ENCODE results near the gene C11orf68.
A peak's percentile ranks its signal among the peaks of the same experiment; 100 is the strongest.

C11orf68 gene

DNA sequence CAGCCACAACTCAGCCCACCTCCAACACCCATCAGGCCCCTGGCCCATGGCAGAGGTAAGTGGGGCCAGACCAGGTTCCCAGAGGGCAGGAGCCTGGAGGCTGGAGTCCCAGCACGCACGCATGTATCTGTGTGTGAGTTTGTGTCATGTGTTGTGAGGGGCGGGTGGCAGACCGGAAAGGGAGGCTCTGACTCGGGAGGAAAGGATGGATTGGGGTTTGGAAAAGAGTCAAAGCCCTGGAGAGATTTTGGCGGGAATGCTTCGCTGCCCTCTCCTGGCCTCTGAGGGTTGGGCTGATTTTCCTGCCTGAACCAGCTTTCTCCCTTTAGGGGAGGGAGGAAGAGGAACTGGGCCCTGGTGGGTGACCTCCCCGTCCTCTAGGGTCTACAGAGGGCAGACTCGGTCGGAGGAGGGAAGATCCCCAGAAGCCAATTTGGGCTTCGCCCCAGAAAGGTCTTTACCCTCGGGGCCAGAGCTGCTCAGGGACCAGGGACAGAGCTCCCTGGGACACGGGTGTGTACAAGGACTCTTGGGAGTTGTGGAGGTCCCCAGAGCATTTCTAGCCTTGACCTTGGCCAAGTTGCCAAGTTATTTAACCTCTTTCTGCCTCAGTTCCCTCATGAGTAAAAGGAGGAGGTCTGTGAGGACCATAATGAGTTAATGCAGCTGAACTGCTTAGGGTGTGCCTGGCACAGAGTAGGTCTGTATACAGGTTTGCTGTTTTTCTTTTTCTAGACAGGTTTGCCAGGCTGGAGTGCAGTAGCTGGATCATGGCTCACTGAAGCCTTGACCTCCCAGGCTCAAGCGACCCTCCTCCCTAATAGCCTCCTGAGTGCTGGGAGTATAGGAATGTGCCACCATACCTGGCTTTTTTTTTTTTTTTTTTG lies 6.9 kb downstream of the C11orf68 start:
- no peak for DNase-seq

DNA sequence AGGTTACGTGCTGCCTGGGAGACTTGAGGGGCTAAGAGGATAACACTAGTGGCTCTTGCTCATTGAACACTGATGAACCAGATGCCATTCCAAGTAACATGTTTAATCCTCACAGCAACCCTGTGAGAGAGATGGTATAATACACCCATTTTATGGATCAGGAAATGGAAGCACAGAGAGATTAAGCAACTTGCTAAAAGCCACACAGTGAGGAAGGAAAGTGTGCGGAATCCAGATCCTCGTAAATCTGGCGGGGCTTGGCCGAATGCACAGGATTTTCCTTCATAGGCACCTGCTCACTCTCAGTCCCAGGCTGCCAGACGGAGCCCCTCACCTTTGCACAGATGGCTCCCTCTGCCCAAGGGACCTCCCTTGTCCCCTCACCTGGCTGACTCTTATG lies 11.0 kb downstream of the C11orf68 start:
- no peak for DNase-seq

DNA sequence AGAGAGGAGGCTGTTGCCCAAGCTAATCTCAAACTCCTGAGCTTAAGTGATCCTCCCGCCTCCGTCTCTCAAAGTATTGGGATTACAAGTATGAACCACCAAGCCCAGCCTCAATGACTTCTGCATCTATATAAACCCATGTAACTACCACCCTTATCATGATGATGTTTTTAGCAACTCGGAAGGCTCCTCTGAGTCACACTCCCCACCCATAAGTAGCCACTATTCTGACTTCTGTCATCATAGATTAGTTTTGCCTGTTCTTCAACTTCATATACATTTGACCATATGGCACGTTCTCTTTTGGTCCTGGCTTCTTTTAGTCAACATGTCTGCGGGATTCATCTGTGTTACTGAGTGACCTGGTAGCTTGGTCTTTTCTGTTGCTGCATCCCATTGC lies 12.3 kb downstream of the C11orf68 start:
- DNase-seq: no peak

DNA sequence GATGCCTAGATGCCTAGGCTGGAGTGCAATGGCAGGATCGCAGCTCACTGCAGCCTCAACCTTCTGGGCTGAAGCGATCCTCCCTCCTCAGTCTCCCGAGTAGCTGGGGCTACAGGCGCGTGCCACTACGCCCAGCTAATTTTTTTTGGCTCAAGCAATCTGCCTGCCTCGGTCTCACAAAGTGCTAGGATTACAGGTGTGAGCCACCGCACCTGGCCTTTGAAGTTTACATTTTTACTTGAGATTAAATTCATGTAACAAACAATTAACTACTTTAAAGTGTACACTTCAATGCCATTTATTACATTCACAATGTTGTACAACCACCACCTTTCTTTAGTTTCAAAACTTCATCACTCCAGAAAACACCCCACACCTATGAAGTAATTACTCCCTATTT lies 15.1 kb downstream of the C11orf68 start:
- DNase-seq: no peak

DNA sequence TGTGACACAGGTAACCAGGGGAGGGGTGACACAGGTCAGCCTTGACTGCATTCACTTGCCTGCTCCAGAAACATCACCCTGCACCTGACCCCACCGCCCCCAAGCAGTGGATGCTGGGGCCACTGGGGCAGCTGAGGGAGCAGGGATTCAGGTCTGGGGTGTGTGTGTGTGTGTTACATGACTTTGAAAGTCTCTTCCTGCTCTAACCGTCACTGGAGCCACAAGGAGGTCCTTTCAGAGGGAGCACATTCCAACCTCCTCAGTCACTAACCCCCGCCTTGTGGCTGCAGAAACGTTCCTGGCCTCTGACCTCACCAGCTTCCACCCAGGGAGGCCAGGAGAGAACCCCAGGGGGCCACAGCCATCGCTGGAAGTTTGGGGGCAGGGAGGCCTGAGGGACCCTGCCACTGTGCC lies 15.8 kb downstream of the C11orf68 start:
- no peak for DNase-seq

DNA sequence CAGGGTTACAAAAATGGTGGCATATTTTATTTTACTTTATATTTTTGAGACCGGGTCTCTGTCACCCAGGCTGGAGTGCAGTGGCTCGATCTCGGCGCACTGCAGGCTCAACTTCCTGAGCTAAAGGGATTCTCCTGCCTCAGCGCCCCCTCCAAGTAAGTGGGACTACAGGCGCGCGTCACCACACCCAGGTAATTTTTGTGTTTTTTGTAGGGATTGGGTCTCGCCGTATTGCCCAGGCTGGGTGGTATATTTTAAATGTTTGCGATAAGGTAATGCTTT lies 18.0 kb downstream of the C11orf68 start:
- no peak for DNase-seq

DNA sequence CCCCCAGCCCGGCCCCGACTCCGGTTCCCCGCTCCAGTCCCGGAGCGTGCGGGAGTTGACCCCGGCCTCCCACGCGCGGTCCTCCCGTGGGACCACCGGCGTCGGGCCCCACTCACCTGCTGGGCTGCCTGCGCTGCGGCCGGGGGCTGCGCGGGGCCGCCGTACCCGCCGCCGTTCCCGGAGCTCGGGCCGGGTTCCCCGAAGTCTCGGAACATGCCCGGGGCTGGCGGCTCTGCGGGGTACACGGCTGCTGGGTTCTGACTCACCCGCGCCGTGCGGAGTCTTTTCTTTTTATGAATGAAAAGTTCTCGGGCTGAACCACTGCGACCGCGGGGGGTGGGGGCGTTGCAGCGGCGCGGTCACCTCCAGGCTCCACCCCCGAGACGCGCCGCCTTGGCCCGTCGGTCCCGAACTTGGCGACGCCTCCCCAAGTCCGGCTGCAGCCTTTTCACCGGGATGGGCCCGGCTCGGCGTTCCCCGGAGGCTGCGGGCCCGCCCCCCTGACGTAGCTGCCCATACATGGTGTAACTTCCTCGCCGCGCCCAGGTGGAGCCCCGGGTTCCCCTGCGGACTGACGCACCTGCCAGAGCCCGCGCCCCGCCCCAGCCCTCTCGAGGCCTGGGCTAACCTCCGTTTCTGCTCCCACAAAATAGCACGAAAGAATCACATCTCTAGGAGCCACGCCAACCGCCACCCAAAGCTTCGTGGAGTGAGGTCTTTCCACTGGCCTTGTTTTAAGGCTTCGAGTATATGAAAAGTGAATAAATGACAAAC lies 18.6 kb downstream of the C11orf68 start, which contains the start of gene FOSL1:
TSS of gene FOSL1 (minus strand) at position 264 of the 774 bp plus-strand sequence. CDS start at position 215, 49 bp downstream.
- peak; percentile 83 to 94 (median 88) for DNase-seq

DNA sequence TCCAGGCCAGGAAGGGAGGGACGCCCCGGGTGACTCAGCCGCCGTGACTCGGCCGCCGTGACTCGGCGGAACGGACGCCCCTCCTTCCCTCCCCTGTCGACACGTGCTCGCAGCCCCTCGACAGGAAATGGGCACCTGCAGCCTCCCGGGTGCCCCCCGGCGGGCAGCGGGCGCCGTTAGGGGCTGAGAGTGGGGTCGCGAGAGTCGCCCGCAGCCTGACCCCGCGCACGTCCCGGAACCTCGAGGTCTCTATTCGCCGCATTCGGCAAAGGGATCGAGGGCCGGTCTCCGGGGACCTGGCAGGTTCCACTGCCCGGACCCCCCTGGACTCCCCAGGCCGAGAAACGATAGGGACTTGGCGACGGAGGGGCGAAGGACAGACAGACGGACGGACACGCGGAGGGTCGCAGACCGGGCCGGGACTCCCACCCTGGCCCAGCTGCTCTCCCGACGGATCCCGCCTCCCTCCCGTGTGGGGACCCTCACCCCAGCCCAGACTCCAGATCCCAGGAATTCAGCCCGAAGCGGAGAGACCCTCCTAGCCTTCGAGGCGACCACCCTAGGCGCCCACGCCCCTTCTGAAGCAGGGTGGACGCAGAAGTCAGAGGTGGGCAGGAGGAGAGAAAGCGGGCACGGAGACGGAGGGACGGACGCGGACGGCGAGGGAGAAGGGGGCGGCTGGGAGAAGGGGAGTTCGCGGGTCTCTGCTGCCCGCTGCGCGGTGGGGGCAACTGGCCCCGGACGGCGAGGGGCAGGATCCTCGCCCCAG lies 19.3 kb downstream of the C11orf68 start:
- peak in 4 of 6 experiments; percentile 7 to 35 (median 24) for DNase-seq

DNA sequence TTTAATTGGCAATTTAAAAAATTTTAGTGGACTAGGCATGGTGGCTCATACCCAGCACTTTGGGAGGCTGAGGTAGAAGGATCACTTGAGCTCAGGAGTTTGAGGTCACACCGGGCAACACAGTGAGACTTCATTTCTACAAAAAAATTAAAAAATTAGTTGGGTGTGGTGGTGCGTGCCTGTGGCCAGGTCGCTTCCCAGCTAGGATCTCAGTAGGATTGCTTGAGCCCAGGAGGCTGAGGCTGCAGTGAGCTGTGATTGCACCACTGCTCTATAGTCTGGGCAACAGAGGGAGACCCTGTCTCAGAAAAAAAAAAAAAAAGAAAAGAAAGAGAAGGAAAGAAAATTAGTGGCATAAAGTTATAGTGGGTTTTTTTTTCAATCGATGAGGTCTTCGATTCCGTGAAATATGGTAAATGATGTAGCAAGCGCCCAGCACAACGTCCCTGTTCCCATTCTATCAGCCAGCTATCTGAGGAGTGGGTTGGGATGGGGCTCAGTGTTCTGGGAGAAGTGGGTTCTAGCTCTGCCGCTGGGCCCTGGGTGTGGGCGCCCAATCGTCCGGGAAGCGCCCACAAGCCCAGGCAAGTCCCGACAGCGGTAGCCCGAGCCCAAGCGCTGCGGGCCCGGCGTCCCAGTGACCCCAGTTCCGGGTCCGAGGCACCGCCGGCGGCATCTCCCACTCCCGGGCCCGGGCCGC lies 20.1 kb downstream of the C11orf68 start:
- DNase-seq: no peak

DNA sequence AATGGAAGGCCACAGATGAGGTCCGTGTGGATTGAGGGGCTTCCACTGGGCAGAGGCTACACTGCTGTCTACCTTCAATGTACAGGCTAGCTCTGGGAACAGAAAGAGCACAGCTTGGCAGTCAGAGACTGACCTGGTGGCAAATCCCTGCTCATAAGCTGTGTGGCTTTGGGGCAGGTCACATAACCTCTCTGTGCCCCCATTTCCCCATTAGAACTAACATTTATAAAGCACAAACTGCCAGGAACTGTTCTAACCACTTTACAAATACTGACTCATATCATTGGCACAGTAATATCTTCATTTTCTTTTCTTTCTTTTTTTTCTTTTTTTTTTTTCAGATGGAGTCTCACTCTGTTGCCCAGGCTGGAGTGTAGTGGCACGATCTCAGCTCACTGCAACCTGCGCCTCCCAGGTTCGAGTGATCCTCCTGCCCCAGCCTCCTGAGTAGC lies 21.8 kb downstream of the C11orf68 start:
- no peak for DNase-seq

DNA sequence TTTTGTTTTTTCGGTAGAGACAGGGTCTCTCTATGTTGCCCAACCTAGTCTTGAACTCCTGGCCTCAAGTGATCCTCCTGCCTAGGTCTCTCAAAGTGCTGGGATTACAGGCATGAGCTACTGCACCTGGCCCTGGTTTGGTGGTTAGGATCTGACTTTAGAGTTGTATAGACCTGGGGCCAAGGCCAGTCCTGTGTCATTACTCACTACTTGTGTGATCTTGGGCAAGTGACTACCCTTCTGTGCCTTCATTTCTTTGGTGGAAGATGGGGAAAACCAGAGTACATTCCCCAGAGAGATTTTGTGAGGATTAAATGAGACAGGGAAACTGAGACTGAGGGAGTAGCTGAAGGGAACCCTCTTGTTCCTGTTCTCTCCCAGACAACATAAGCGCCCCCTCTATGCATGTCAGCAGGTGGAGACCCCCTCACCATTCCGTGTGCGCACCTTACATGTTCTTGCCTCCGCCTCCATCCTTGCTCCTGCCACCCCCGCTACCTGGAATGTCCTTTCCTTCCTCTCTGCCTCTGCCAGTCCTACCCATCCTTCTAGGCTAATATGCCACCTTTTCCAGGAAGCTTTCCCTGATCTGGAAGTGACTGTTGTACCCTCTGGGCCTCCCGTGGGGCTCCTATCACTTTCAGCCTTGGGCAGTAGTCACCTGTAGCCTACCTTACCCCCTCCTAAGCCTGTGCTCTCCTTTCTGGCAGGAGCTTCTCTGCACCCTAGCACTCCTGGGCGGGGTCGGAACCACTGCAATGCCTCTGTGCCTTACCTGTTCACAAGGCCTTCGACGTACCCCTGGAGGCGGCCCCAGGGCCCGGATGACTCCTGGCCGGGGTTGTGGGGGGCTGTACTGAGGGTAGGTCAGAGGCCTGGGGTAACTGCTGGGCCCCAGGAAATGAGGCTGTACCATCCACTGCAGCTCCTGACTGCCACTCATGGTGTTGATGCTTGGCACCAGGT lies 22.5 kb downstream of the C11orf68 start:
- no peak for DNase-seq

DNA sequence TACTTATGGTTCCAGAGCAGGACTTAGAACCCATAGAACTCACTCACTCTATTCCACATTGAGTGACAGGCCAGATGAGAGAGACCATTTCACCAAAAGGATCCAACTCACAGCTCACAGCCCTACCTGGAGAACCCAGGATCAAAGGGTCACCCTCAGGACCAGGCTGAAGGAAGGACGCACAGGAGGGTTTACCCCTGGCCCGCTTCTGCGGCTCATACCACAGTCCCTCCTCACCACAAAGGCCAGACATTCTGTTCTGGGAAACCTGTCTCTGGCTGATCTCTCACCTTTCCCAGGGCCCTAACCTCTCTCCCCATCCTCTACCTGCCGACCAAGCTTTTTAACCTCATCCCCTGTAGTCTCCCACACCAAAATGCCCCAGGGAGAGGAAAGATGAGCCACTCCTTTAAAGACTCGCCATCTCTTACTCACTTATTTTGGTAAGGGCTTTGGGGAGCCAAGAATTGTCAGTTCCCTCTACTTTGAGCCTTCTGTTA lies 23.3 kb downstream of the C11orf68 start:
- no peak for DNase-seq

DNA sequence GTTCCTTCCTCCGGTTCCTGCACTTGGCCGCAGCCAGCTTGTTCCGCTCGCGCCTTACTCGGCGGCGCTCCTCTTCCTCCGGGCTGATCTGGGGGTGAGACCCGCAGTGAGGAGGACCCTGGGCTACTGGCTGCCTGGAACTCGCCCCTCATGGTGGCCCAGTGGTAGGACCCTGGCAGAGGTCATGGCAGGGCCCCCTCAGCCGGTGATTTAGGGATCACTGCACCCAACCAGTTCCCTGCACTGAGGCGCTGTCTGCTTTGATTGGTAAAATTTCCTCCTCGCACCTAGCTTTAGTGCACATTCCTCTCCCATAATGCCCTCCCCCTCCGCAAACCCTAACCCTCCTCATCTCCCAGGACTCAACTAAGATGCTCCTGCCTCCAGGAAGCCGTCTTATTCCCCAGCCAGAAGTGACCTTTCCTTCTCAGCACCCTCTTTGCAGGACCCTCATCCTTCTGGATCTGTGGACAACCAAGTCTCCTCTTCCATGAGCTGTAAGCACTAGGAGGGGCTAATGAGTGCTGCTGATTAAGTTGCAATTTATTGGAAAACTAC lies 24.7 kb downstream of the C11orf68 start:
- peak in 3 of 6 experiments; percentile 14 to 23 (median 14) for DNase-seq

DNA sequence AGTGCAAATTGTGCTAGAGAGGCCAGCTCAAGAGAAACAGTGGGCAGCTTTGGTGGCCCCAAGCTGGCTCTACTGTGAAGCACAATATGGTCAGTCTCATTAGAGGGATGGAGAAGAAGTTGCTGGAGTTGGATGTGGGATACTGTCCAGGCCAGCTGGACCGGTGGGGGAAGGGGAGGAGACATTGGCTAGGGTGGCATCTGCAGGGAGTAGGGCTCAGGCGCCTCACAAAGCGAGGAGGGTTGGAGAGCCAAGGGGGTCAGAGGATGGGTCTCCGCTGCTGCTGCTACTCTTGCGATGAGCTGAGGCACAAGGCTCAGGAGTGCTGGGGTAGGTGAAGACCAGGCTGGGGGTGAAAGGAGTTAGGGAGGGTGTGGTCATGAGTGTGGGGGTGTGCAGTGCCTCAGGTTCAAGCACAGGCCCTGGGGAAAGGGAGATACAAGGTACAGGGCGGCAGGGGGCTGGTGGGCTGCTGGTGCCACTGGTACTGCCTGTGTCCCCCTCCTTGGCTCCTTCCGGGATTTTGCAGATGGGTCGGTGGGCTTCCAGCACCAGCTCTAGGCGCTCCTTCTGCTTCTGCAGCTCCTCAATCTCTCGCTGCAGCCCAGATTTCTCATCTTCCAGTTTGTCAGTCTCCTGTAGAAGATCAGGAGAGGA lies 26.1 kb downstream of the C11orf68 start:
- no peak for DNase-seq

DNA sequence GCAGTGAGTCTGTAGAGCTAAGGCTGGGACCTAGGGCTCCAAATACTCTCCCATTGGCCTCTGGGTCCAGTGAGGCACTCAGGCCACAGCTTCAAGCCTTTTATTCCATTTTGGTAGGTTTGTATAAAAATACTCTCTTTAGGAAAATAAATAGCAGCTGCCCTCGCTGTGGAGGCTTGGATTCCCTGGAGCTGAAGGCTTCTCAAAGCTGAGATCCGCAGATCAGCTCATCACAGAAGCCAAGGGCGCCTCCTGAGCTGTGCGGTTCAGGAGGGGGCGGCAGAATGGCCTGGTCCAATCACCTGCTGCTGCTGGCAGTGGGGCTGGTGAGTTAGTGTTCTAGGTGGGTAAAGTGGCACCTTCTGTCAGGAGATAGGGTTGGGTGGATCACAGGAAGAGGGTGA lies 26.7 kb downstream of the C11orf68 start:
- peak in 2 of 6 experiments; percentile 10 to 21 for DNase-seq

DNA sequence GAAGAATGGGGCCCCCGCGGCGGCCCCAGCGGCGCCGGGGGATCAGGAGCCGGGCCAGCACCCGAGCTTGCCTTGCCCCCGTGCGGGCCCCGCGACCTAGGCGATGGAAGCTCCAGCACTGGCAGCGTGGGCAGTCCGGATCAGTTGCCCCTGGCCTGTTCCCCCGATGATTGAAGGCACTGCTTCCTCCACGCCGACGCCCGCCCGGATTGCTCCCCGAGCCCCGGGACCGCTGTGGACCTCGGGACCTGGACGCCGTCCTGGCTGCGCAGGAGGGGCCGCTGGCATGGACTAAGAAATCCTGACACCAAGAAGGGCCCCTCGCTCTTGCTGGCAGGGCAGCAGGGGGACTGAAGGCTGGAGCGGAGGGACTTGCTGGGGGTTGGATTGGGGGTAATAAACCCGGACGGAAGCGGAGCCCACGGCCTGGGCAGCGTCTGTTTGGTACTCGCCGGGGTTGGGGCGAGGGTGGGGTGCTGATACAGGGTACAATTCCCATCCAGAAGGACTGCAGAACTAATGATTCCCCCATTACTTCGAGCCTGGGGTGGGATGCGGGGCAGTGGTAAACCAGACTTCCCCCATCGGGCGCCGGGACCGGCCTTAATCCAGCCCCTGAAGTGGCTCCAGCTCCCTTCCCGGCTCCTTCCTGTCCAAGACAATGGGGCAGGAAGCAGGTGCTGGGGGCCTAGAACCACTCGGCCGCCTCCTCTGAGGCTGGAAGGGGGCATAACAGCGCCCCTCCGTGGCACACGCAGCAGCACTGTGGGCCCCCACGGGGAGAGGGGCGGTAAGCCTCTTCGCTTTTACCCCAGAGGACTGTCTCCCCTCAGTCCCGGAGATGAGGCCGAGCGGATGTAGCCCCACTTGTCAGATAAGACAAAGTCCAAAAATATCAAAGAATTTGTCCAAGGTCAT lies 27.4 kb downstream of the C11orf68 start:
- DNase-seq: peak in 1 of 6 experiments; percentile 19

DNA sequence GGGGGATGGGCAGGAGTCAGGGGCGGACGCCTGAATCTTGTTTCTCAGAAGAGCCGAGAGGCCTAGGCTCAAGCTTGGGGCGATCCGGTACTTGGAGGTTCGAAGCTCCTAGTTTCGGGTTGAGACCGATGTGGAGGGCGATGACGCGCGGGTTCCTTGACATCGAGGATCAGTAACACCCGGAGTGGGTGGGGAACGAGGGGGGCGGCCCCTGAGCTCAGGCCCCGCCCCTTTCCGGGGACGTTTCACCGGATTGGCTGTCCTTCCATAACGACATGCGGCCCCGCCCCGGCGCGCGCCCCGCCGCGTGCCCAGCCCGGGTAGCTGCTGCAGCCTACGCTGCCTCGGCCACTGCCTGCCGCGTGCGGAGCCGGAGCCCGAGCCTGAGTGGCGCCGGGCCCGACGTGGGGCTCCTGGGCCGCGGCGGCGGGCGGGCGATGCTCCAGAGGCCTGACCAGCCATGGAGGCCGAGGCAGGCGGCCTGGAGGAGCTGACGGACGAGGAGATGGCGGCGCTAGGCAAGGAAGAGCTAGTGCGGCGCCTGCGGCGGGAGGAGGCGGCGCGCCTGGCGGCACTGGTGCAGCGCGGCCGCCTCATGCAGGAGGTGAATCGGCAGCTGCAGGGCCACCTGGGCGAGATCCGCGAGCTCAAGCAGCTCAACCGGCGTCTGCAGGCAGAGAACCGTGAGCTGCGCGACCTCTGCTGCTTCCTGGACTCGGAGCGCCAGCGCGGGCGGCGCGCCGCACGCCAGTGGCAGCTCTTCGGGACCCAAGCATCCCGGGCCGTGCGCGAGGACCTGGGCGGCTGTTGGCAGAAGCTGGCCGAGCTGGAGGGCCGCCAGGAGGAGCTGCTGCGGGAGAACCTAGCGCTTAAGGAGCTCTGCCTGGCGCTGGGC lies 28.3 kb downstream of the C11orf68 start, which contains the start of gene CCDC85B:
TSS of gene CCDC85B (plus strand) at position 350 of the 895 bp plus-strand sequence. CDS start at position 461, 111 bp downstream.
- DNase-seq: peak; percentile 96 to 98 (median 97)

Data from stimulated activated naive CD4-positive, alpha-beta T cell (primary cell).